ENCODE results near the gene PAQR5. TPM values are rescaled to one million over a fixed set of nuclear protein-coding genes. Genes with fewer than 3 reads are reported as not detected.

PAQR5 gene
- total RNA-seq, 1 donor from 2014 or later, result 0.15 TPM

DNA sequence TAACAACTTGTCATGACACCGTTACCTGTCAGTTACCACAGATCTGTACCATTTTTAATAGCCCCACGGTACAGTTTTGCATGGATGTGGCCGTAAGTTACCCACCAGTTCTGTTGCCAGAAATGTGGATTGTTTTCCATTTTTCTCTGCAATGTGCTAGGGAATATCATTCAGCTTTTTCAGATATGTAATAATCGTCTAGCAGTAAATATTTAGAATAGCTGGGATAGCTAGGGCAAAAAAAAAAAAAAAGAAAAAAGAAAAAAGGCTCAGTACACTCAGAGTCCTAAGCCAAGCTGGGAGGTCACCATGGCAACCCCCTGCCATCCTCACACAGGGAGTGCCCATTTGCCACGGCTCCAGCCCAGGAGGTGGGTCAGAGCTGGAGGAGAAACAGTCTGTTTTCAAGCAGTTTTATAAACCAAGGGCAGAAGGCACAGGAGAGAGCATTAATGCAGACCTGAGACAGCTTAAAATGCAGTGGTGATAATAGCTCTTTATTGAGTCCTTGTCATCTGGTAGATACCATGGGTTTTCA, 25.2 kb downstream of the PAQR5 start:
- no peak for DNase-seq (ENCODE audit: low spot score)
- Mint-ChIP-seq H3K4me3 (ENCODE audit: unreplicated experiment) (no peak overlapping the region), H3K27me3 (ENCODE audit: unreplicated experiment) (no peaks in the 10 kb centered on the region), H3K4me1 (ENCODE audit: unreplicated experiment) (no peaks in the 10 kb centered on the region), H3K27ac (ENCODE audit: unreplicated experiment) (no peak overlapping the region), H3K9me3 (ENCODE audit: unreplicated experiment) (no peaks in the 10 kb centered on the region), H3K36me3 (ENCODE audit: low read depth, unreplicated experiment) (no peaks in the 10 kb centered on the region)
- TF ChIP-seq, protein P1, sequence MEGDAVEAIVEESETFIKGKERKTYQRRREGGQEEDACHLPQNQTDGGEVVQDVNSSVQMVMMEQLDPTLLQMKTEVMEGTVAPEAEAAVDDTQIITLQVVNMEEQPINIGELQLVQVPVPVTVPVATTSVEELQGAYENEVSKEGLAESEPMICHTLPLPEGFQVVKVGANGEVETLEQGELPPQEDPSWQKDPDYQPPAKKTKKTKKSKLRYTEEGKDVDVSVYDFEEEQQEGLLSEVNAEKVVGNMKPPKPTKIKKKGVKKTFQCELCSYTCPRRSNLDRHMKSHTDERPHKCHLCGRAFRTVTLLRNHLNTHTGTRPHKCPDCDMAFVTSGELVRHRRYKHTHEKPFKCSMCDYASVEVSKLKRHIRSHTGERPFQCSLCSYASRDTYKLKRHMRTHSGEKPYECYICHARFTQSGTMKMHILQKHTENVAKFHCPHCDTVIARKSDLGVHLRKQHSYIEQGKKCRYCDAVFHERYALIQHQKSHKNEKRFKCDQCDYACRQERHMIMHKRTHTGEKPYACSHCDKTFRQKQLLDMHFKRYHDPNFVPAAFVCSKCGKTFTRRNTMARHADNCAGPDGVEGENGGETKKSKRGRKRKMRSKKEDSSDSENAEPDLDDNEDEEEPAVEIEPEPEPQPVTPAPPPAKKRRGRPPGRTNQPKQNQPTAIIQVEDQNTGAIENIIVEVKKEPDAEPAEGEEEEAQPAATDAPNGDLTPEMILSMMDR (IDR thresholded peaks at IDR 0.05; ENCODE audit: unreplicated experiment), result no peak

DNA sequence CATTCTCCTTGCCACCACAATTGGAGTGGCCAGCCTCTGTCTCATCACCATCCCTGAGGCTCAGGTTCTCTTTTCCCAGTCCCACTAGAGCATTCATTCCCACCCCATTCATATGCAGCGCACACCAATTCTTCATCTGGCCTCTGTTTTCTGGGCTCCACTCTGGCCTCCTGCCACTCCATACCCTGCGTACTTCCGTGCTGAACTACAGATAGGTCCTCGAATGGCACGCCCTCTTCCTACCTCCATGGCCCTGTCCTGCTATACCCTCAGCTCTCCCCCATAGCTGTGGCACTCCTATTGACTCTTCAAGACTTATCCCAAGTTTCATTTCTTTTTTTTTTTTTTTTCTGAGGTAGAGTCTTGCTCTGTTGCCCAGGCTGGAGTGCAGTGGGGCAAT, 25.9 kb downstream of the PAQR5 start:
- Mint-ChIP-seq H3K27ac (ENCODE audit: unreplicated experiment) (no peak overlapping the region), H3K36me3 (ENCODE audit: low read depth, unreplicated experiment) (no peaks in the 10 kb centered on the region), H3K9me3 (ENCODE audit: unreplicated experiment) (no peaks in the 10 kb centered on the region), H3K27me3 (ENCODE audit: unreplicated experiment) (no peaks in the 10 kb centered on the region), H3K4me3 (ENCODE audit: unreplicated experiment) (no peak overlapping the region), H3K4me1 (ENCODE audit: unreplicated experiment) (no peaks in the 10 kb centered on the region)
- DNase-seq (ENCODE audit: low spot score), result no peak
- TF ChIP-seq, protein P1 (IDR thresholded peaks at IDR 0.05; ENCODE audit: unreplicated experiment), result no peak

DNA sequence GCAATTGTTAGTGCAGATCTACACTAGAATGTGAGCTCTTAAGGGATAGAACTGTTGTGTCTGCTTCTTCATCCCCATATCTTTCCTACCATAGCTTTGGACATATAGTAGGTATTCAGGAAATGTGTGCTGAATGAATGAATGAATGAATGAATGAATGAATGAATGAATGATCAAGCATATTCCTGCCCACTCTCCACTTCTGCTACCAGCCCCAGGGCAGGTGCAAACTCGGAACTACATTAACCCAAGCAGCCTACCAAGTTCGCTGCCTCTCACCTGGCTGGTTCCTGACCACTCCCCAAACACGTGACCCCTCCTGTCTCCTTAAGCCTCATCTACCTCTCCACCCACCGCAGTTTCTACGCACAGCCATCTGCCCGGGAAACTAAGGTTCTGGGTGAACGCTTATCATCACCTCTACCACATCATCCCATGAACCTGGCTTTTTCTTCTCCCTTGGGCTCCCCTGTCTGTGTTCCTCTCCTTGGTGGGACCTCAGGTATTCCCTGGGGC, 26.8 kb downstream of the PAQR5 start:
- H3K9me3 Mint-ChIP-seq (ENCODE audit: unreplicated experiment), result no peaks in the 10 kb centered on the region
- H3K27ac Mint-ChIP-seq (ENCODE audit: unreplicated experiment), result no peak overlapping the region
- H3K4me3 Mint-ChIP-seq (ENCODE audit: unreplicated experiment), result no peak overlapping the region
- no peak for DNase-seq (ENCODE audit: low spot score)
- no peaks in the 10 kb centered on the region for H3K4me1 Mint-ChIP-seq (ENCODE audit: unreplicated experiment)
- TF ChIP-seq, protein P1 (IDR thresholded peaks at IDR 0.05; ENCODE audit: unreplicated experiment), result no peak
- H3K36me3 Mint-ChIP-seq (ENCODE audit: low read depth, unreplicated experiment), result no peaks in the 10 kb centered on the region
- H3K27me3 Mint-ChIP-seq (ENCODE audit: unreplicated experiment), result no peaks in the 10 kb centered on the region

DNA sequence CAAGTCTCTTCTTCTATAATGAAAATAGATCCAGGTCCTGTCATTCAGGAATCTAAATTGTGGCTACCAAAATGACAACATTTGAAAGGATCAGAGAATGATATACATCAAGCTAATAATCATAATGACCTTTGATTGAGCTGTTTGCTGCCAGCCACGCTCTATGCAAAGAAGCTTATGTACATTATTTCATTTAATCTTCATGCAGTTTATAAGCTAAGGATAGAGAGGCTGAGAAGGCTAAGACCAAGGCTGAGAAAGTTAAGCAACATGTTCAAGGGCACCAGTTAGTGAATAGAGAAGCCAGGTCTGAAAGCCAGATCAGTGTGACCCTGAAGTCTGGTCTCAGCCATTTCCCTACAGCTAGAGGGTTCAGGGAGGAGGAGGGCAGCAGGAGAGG, 29.4 kb downstream of the PAQR5 start:
- Mint-ChIP-seq H3K27ac (ENCODE audit: unreplicated experiment) (no peak overlapping the region), H3K27me3 (ENCODE audit: unreplicated experiment) (no peaks in the 10 kb centered on the region)

DNA sequence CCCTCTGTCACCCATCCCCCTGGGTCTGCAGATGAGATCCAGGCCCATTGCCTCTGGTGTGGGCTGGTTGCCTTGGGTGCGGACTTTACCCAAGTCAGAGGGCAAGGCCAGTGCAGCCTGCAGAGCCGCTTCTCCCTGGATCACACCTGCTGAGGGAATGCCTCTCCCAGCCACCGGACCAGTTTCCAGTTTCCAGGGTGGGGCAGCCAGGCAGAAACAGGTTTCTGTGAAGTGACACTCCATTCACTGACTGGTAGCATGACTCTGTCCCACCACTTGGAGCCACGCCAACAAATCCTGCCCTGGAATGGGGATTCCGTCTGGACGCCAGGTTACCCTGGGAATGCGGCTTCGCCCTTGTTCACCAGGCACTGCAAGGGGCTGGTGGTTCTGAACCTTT, 30.0 kb downstream of the PAQR5 start:
- no peaks in the 10 kb centered on the region for H3K27me3 Mint-ChIP-seq (ENCODE audit: unreplicated experiment)
- no peak for DNase-seq (ENCODE audit: low spot score)
- H3K9me3 Mint-ChIP-seq (ENCODE audit: unreplicated experiment), result no peaks in the 10 kb centered on the region
- H3K27ac Mint-ChIP-seq (ENCODE audit: unreplicated experiment), result no peak overlapping the region
- H3K36me3 Mint-ChIP-seq (ENCODE audit: low read depth, unreplicated experiment), result no peaks in the 10 kb centered on the region
- no peaks in the 10 kb centered on the region for H3K4me1 Mint-ChIP-seq (ENCODE audit: unreplicated experiment)
- no peak overlapping the region for H3K4me3 Mint-ChIP-seq (ENCODE audit: unreplicated experiment)
- TF ChIP-seq, protein P1 (IDR thresholded peaks at IDR 0.05; ENCODE audit: unreplicated experiment), result no peak

More for the DNA sequence above, 29.4 kb downstream of the PAQR5 start:
- TF ChIP-seq, protein P1 (IDR thresholded peaks at IDR 0.05; ENCODE audit: unreplicated experiment), result no peak
- no peak for DNase-seq (ENCODE audit: low spot score)
- Mint-ChIP-seq H3K4me1 (ENCODE audit: unreplicated experiment) (no peaks in the 10 kb centered on the region), H3K9me3 (ENCODE audit: unreplicated experiment) (no peaks in the 10 kb centered on the region), H3K4me3 (ENCODE audit: unreplicated experiment) (no peak overlapping the region), H3K36me3 (ENCODE audit: low read depth, unreplicated experiment) (no peaks in the 10 kb centered on the region)

Measured in endothelial cell (in vitro differentiated cells).